Pericardium fibroblast (primary cell): ENCODE measurements around the gene FAM81A. TPM values are rescaled to one million over a fixed set of nuclear protein-coding genes. Genes with fewer than 3 reads are reported as not detected.

Experiments used
- total RNA-seq: library from RNA; depleted of rRNA; stranded (reverse); fragments of >200 nt; gene quantifications from 2 replicates; pipeline ENCODE4 v1.2.3, GENCODE V29; 2015

FAM81A gene
- total RNA-seq = 0.12 TPM in 1 of 2 replicates, not detected in the other

GRCh38 chr15:59437817-59438624, at the start of gene FAM81A:
Gene FAM81A (plus strand): TSS chr15:59438186. CDS start chr15:59458627, 20,441 bp downstream.

Other genes with a start within 250 kb of the FAM81A start
- gene LDHAL6B, start 231.3 kb upstream of the FAM81A start, total RNA-seq = not detected in 2 replicates
- 88.0 and 95.3 TPM in 2 replicates for gene MYO1E, start 65.3 kb upstream of the FAM81A start, total RNA-seq
- not detected in 2 replicates for gene GCNT3, start 173.6 kb downstream of the FAM81A start, total RNA-seq
- gene GTF2A2, start 219.3 kb downstream of the FAM81A start, total RNA-seq = 40.0 and 50.3 TPM in 2 replicates